Left cardiac atrium (tissue), 4 donors: ENCODE results near the gene FAM210A. TPM values are rescaled to one million over a fixed set of nuclear protein-coding genes. Genes with fewer than 3 reads are reported as not detected.

Experiments used
- ATAC-seq, 2 donors: fragments of 200-7000 bp; cut with Tn5 transposase; one replicate each; pipeline ENCODE4 v1.9.1; 2020; ENCODE audit warnings: mild to moderate bottlenecking in 2 of 2, moderate library complexity in 2 of 2
- DNase-seq: peaks from one replicate; pipeline ENCODE4 v3.0.0-alpha.2; 2020
- intact Hi-C, 2 donors: fragments of 100-400 bp; cut with DNase I; formaldehyde crosslinking; loops; one replicate each; pipeline versions ENCODE4 v1.14.1 to v1.15.1; 2022 to 2023
- total RNA-seq, 2 donors: library from RNA; stranded (reverse); fragmentation: NEBNext Ultra II Directional; extraction: Animal tissue kit (Norgen Biotek cat#: 25700); gene quantifications; one replicate each; pipeline ENCODE4 v1.2.1, GENCODE V29; 2021
- donor health status: DM: no; HTN: yes; CAD: no.
- donor health status: DM: no; HTN: yes; CAD: no; lungs with severe emphysema.
- donor health status: DM: yes; HTN: yes; CAD: no.
- donor health status: Dilated cardiomyopathy.

The FAM210A gene
- total RNA-seq, 2 donors from 2014 or later: 39.7 to 58.4 TPM

- no peak for ATAC-seq
- intact Hi-C loops: loop anchor here (5.0 kb wide), 1 partner anchor 70 kb away; no protein-coding TSS in a partner anchor
These were observed 98.7 kb downstream of the FAM210A start for GRCh38 chr18:13627639-13628038.

GRCh38 chr18:13626544-13626908 lies 99.8 kb downstream of the FAM210A start:
- no peak for DNase-seq
- intact Hi-C loops: loop anchor here (5.0 kb wide), 1 partner anchor 69 kb away; no protein-coding TSS in a partner anchor
- ATAC-seq: no peak

More at GRCh38 chr18:13627639-13628038, 98.7 kb downstream of the FAM210A start:
- DNase-seq: no peak

DNA sequence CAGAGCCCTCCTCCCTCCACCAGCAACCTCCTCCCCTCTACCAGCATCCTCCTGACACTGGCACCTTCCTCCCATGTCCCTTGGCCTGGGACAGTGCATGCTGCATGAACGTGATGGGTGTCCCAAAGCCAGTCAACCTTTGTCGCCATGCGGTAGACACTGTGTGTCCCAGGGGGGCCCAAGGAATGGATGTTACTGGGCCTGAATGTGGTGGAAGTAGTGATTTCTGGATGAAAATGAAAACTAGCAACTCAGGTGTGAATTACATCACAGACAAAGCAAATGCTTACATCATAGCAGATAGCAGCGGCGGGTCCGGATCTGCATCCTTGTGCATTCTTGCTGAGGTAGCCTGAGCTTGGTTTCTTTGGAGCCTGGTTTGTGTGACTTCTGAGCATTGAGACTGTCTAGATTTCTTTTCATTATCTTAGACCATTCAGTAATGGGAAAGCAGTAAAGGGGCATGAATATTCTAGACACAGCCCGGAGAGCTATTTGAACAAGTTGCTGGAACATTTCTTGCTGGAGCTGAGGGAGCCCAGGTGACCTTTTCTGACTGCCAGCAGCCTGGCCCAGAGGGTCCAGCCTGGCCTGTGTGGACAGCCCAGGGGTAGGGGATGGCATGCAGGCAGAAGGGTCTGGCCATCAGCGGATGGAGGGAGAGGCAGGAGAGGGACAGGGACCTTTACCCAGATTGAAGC lies 100.4 kb downstream of the FAM210A start:
- DNase-seq (no peak), ATAC-seq (no peak)
- intact Hi-C loops: loop anchor here (5.0 kb wide), 1 partner anchor 69 kb away; no protein-coding TSS in a partner anchor

DNA sequence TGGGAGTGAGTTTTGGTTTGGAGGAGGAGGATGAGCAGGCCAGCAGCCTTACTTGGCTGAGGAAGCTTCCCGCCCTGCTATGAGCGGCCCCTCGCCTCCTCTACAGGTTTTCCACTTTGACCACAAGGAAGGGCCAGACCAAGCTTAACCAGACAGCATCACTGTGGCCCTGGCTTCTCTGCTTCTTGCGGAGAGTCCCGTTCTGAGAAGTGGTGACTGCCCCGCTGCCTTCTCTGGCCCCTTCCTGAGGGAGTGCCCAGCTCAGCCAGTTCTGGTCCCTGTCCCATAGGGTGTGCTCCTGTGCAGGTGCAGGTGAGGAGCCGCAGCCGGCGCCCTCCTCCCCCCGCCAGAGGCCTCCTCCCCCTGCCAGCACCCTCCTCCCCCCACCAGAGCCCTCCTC lies 101.0 kb downstream of the FAM210A start:
- intact Hi-C loops: loop anchor here (5.0 kb wide), 1 partner anchor 68 kb away; no protein-coding TSS in a partner anchor
- ATAC-seq (no peak), DNase-seq (no peak)

GRCh38 chr18:13624563-13625237 lies 101.7 kb downstream of the FAM210A start:
- no peak for ATAC-seq
- intact Hi-C loops: loop anchor here (5.0 kb wide), 1 partner anchor 67 kb away; no protein-coding TSS in a partner anchor
- DNase-seq: no peak

DNA sequence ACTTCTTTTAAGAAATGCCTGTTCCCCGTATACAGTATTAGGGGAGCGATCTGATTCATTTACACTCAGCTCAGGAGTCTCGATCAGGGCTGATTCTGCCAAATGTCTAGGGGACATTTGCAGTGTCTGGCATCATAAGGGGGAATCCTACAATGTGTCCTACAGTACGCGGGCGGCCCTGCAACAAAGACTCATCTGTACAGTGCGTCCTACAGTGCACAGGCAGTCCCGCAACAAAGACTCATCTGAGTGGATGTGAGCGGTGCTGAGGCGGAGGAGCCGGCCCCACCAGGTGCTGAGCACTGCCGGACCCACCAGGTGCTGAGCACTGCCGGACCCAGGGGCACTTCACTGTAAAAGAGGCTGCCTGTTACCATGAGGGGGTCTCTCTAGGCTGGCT lies 102.5 kb downstream of the FAM210A start:
- DNase-seq: no peak
- no peak for ATAC-seq
- intact Hi-C loops: no loop called here

DNA sequence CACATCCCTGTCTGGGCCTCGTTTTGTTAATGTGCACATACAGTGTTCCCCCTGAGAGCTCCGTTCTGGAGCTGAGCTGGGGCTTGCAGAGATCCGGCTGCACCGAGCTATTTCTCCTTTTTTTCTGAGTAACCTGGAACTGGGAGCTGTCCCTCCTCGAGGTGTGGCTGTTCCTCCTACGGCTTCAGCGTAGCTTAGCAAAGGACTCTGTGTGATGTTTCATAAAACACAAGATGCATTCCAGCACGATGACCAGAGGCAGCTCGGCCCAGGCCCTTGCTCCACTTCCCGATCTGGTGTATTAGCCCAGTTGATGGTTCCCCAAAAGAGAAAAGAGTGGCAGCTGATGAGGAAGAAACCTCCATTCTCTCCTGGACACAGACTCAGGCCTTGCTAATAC lies 103.0 kb downstream of the FAM210A start:
- intact Hi-C loops: no loop called here
- DNase-seq (no peak), ATAC-seq (no peak)

DNA sequence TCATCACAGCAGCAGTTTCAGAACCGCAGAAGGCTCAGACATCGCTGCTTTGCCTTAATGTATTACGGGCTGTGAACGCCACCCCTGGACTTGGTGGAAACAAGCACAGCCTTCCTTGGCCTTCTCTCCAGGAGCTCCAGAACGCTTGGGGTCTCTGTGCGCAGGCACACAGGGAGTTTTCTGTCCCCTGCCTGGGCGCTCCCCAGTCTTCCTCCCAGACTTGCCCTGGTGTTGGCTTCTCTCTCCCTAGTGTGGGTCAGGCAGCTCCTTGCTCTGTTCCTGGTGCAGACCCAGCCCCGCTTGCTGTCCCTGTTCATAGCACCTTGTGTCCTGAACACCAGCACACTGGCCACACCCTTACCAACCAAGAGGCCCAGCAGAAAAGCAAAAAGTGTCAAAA lies 103.6 kb downstream of the FAM210A start:
- intact Hi-C loops: no loop called here
- DNase-seq (no peak), ATAC-seq (no peak)

- intact Hi-C loops: no loop called here
- ATAC-seq: no peak
- no peak for DNase-seq
These were observed 104.3 kb downstream of the FAM210A start for GRCh38 chr18:13621886-13622619.

- no peak for DNase-seq
- intact Hi-C loops: no loop called here
- ATAC-seq: no peak
These were observed 104.9 kb downstream of the FAM210A start for GRCh38 chr18:13621446-13621849.

GRCh38 chr18:13620818-13621445 lies 105.4 kb downstream of the FAM210A start:
- no peak for DNase-seq
- intact Hi-C loops: no loop called here
- no peak for ATAC-seq

- ATAC-seq (no peak), DNase-seq (no peak)
- intact Hi-C loops: no loop called here
These were observed 106.1 kb downstream of the FAM210A start for GRCh38 chr18:13620206-13620672.

DNA sequence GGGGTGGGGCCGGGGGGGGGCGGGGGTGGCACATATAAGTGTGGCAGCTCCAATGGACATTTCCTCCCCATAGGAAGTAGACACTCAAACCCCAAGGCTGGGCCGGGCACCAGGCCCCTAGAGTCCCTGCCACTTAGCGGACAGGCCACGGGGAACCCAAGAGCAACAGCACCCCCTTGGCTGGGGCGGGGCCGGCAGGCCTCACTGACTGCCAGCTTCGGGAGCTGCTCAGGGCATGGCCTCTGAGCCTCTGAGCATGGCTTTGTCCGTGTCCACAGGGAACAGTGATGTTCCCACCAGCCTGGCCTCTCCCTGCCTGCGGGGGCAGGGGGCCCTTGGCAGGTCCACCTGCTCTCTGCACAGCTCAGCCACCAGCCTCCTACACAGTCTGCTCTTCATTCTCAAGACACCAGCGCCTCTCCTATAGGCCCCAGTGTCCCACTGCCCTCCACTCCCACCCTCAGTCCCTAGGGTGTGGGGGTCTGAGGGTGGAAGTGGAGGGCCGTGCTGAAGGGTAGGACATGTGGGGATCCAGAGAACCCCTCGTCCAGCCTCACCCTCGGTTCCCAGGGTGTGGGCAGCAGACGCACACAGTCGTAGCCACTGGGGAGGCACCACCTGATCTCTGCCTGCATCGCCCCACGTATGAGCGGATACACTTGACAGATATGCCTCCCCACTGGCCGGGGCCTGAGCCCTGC lies 106.7 kb downstream of the FAM210A start:
- ATAC-seq (no peak), DNase-seq (no peak)
- intact Hi-C loops: loop anchor here in 1 of 2 donors (10.0 kb wide), 1 partner anchor 105 kb away; the partner anchor contains the start of genes FAM210A and RNMT

GRCh38 chr18:13618760-13619438 lies 107.5 kb downstream of the FAM210A start:
- DNase-seq: no peak
- no peak for ATAC-seq
- intact Hi-C loops: loop anchor here in 1 of 2 donors (10.0 kb wide), 1 partner anchor 106 kb away; the partner anchor contains the start of genes FAM210A and RNMT

DNA sequence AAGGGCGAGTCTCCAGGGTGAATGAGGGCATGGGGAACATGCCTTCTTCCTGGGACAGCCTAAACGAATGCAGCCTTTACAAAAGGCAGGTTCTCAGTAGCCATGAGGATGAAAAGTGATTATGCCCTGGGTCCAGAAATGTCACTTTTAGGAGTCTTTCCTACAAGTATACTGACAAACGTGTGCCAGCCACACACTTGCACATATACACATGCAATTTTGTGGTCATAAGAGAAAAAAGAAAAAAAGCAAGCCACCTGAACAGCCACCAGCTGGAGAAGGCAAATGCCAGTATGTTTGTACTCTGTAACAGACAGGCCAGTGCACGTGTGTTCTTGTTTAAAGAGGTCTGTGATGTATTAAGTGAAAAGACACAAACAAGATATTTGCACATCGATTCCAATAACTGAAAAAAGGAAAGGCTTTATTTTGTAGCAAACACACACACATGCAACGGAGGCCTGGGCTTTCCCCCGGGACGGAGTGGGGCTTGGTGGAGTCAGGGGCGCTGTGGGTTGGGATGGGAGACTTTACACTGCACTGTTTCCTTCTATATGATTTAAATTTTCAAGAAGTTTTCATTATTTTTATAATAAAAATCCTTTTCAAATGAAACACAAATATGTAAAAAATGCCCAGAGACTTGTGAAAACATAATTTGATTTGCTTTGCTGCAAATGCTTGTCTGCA lies 108.4 kb downstream of the FAM210A start:
- ATAC-seq: no peak
- intact Hi-C loops: loop anchor here in 1 of 2 donors (10.0 kb wide), 1 partner anchor 107 kb away; the partner anchor contains the start of genes FAM210A and RNMT
- no peak for DNase-seq

DNA sequence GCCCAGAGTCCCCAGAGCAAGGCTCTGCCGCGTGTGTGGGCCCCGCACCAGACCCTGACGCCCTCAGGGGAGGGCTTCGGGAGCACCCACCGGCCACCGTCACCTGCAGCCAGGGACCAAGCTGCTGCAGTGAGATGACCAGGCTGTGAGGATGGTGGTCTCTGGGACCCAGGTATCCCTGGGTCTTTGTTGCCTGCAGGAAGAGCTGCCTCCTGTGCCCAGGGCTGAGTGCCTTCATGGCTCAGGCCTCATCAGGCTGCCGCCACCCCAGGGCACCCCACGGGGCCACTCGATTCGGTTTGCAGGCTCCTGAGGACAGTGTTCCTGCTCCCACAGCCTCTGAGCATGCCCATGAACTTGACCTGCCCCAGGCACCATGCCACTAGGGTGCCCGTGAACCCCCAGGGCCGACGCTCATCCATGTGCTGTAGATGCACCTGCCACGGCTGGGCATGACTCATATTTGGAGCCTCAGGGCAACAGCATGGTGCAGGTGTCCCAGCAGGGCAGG lies 109.8 kb downstream of the FAM210A start:
- ATAC-seq: no peak
- no peak for DNase-seq
- intact Hi-C loops: loop anchor here in 1 of 2 donors (10.0 kb wide), 1 partner anchor 108 kb away; the partner anchor contains the start of genes FAM210A and RNMT

GRCh38 chr18:13616041-13616440 lies 110.3 kb downstream of the FAM210A start:
- DNase-seq: no peak
- intact Hi-C loops: loop anchor here in 1 of 2 donors (10.0 kb wide), 1 partner anchor 109 kb away; the partner anchor contains the start of genes FAM210A and RNMT
- no peak for ATAC-seq
